Panc1 (cell line): ENCODE data around the gene SARDH. TPM values are rescaled to one million over a fixed set of nuclear protein-coding genes. Genes with fewer than 3 reads are reported as not detected.

Experiments
- ATAC-seq: fragments of 200-7000 bp; cut with Tn5 transposase; 2 replicates; pipeline ENCODE4 v1.9.1; 2020; ENCODE audit warnings: mild to moderate bottlenecking, moderate library complexity
- BruUV-seq: library from RNA; stranded (reverse); fragments of 400-500 nt; replicated peaks from 2 replicates; lab custom pipeline; 2021; lab: Mats Ljungman, UMichigan
- CTCF ChIA-PET: fragments of 300-600 bp; sonication (Branson Sonifier 250); formaldehyde crosslinking; loops from one replicate; lab custom pipeline; 2022; ENCODE audit warnings: antibody characterized with exemption; lab: Charles Lee
- POLR2A ChIA-PET: fragments of 300-600 bp; sonication (Branson Sonifier 250); formaldehyde crosslinking; loops from one replicate; lab custom pipeline; 2022; ENCODE audit warnings: antibody characterized with exemption; lab: Charles Lee
- DNase-seq: peaks from one replicate; pipeline ENCODE4 v3.0.0-alpha.2; 2010; ENCODE audit warnings: low read depth, low spot score
- H3K27ac ChIP-seq: 2 replicates; pipeline ENCODE4 v1.5.1; 2011; ENCODE audit warnings: mild to moderate bottlenecking, low read length, inconsistent platforms
- H3K27me3 ChIP-seq: fragments of 200-500 bp; sonication (Bioruptor generic); 2 replicates; pipeline ENCODE4 v1.6.0; 2014; ENCODE audit warnings: low read length, inconsistent platforms; ENCODE audit not compliant: control insufficient read depth, insufficient read depth
- H3K36me3 ChIP-seq: fragments of 200-500 bp; sonication (Bioruptor generic); 2 replicates; pipeline ENCODE4 v1.5.1; 2014; ENCODE audit warnings: inconsistent platforms, mild to moderate bottlenecking, low read length, moderate library complexity; ENCODE audit not compliant: control insufficient read depth, insufficient read depth
- H3K4me1 ChIP-seq: 2 replicates; pipeline ENCODE4 v1.5.1; 2011; ENCODE audit warnings: inconsistent platforms, mild to moderate bottlenecking, low read length, moderate library complexity; ENCODE audit not compliant: control insufficient read depth, insufficient read depth
- H3K4me3 ChIP-seq, 2 experiments: 2 replicates each; pipeline ENCODE4 v1.5.1; 2011 to 2012; ENCODE audit warnings: low read depth in 2 of 2, low read length in 2 of 2, mild to moderate bottlenecking in 2 of 2, inconsistent platforms in 1 of 2, moderate library complexity in 1 of 2
- H3K9me3 ChIP-seq: fragments of 200-500 bp; sonication (Bioruptor generic); 2 replicates; pipeline ENCODE4 v1.5.1; 2014; ENCODE audit warnings: low read depth, mild to moderate bottlenecking, inconsistent platforms, low read length, moderate library complexity; ENCODE audit not compliant: control insufficient read depth, insufficient read depth
- CTCF ChIP-seq: fragments of 450-650 bp; IDR thresholded peaks from 2 replicates; pipeline ENCODE4 v1.5.1; 2017; ENCODE audit warnings: mild to moderate bottlenecking
- POLR2AphosphoS5 ChIP-seq: IDR thresholded peaks from 2 replicates; pipeline ENCODE4 v1.6.1; 2012; ENCODE audit warnings: mild to moderate bottlenecking, low read depth, low read length, moderate library complexity
- REST ChIP-seq, 2 experiments: IDR thresholded peaks; 2 replicates each; pipeline ENCODE4 v1.6.1; 2011 to 2012; ENCODE audit warnings: low read depth in 2 of 2, control low read depth in 1 of 2, low read length in 1 of 2, mild to moderate bottlenecking in 1 of 2, moderate library complexity in 1 of 2; ENCODE audit not compliant: insufficient read depth in 1 of 2
- SIN3A ChIP-seq: IDR thresholded peaks from 2 replicates; pipeline ENCODE4 v1.6.1; 2012; ENCODE audit warnings: low read depth, mild to moderate bottlenecking, low read length, moderate library complexity, borderline replicate concordance; ENCODE audit not compliant: insufficient read depth
- TCF7L2 ChIP-seq: IDR thresholded peaks from 2 replicates; pipeline ENCODE4 v1.6.1; 2011; ENCODE audit warnings: mild to moderate bottlenecking, low read depth, low read length, inconsistent platforms
- in situ Hi-C: cut with HindIII; loops from 2 replicates; pipeline ENCODE4 v1.10.0; 2016; ENCODE audit warnings: low sequenced_read_pairs, low pct_unique_long_range_greater_than_20kb
- intact Hi-C: fragments of 100-400 bp; cut with micrococcal nuclease; formaldehyde crosslinking; loops from one replicate; pipeline ENCODE4 v1.10.0; 2022; ENCODE audit not compliant: unreplicated experiment
- total RNA-seq: library from RNA; stranded (reverse); gene quantifications from one replicate; pipeline ENCODE4 v1.2.1, GENCODE V29; 2021; ENCODE audit not compliant: unreplicated experiment

The SARDH gene
- total RNA-seq, 1 experiment from 2014 or later: 0.13 TPM

- Histone ChIP-seq H3K36me3 (no peaks in the 10 kb centered on the region), H3K4me3 (no peak overlapping the region), H3K4me1 (no peaks in the 10 kb centered on the region), H3K27me3 (no peaks in the 10 kb centered on the region; the same call in 1 of the 2 replicates), H3K27ac (no peak overlapping the region), H3K9me3 (no peaks in the 10 kb centered on the region)
- ChIA-PET POLR2A (interaction anchor here (0.6 kb wide), 1 partner anchor 118 kb away, joined by 6 read pairs; no protein-coding TSS in a partner anchor), CTCF (no interaction called here)
- ATAC-seq (no peak), DNase-seq (no peak)
- in situ Hi-C loops (no loop called here), intact Hi-C loops (no loop called here)
- no peak for TF ChIP-seq CTCF
- TF ChIP-seq TCF7L2: no peak
- TF ChIP-seq SIN3A: no peak
- no peak for TF ChIP-seq REST (IDR thresholded peaks at IDR 0.05; ENCODE audit: insufficient read depth in 1 of 2, low read depth in 2 of 2, low read length in 1 of 2)
- no peak for TF ChIP-seq POLR2AphosphoS5
- no TSS peak for BruUV-seq
Observed at GRCh38 chr9:133650026-133650425, 88.1 kb downstream of the SARDH start.

GRCh38 chr9:133649194-133649593 lies 89.0 kb downstream of the SARDH start:
- in situ Hi-C loops (no loop called here), intact Hi-C loops (no loop called here)
- POLR2A ChIA-PET: interaction anchor here (0.6 kb wide), 1 partner anchor 117 kb away, joined by 6 read pairs; no protein-coding TSS in a partner anchor
- DNase-seq: no peak
- BruUV-seq: no TSS peak
- no peak for ATAC-seq
- TF ChIP-seq SIN3A (no peak), POLR2AphosphoS5 (no peak), CTCF (no peak), REST (IDR thresholded peaks at IDR 0.05; ENCODE audit: insufficient read depth in 1 of 2, low read depth in 2 of 2, low read length in 1 of 2) (no peak), TCF7L2 (no peak)
- Histone ChIP-seq H3K9me3 (no peaks in the 10 kb centered on the region), H3K27me3 (no peaks in the 10 kb centered on the region; the same call in 1 of the 2 replicates), H3K4me3 (no peak overlapping the region), H3K27ac (no peak overlapping the region), H3K4me1 (no peaks in the 10 kb centered on the region), H3K36me3 (no peaks in the 10 kb centered on the region)
- CTCF ChIA-PET: no interaction called here
